ENCODE results near the gene LRRIQ3.
"Not testable (repeated sequence)": the region's sequence is repeated elsewhere in the genome, so short reads cannot be mapped to it uniquely, and the experiment has no call there.

LRRIQ3 gene

DNA sequence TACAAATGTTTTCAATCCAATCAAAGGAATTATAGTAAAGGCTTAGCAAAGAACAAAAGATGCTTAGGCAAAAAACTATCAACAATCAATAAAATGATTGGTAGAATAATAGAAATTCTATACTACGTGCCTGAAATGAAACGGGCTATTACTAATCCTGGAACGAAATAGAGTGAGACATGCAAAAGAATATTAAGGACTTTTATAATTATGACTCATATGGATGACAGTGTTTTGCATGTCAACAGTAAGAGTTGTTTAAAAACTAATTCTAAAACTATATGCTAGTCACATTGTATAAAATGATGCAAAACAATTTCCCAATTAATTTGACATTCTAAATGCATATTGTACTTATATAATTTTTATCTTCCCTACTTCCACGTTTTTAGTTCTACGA lies 35.6 kb downstream of the LRRIQ3 start:
- Histone ChIP-seq H2BK15ac (replicated peaks; ENCODE audit: low read depth) (no peak overlapping the region), H3K27ac (ENCODE audit: low read depth, low read length) (no peak overlapping the region), H3K27me3 (ENCODE audit: insufficient read depth, low read length, poor library complexity) (no peaks in the 10 kb centered on the region), H3K79me1 (ENCODE audit: low read length) (no peaks in the 10 kb centered on the region), H3K79me2 (ENCODE audit: control insufficient read depth, insufficient read depth, low read length) (no peaks in the 10 kb centered on the region), H3K18ac (ENCODE audit: low read length) (no peak overlapping the region), H4K8ac (ENCODE audit: low read depth, low read length) (no peak overlapping the region), H3K4ac (ENCODE audit: low read depth, low read length) (no peak overlapping the region), H3K4me2 (ENCODE audit: low read length) (no peak overlapping the region), H3K56ac (ENCODE audit: low read length) (no peak overlapping the region), H3K23ac (ENCODE audit: low read length) (no peak overlapping the region), H3K36me3 (ENCODE audit: control insufficient read depth, insufficient read depth, low read length) (no peaks in the 10 kb centered on the region), H3K4me3 (ENCODE audit: low read length) (no peak overlapping the region), H3K4me1 (ENCODE audit: control insufficient read depth, low read depth, low read length) (no peaks in the 10 kb centered on the region), H2AK5ac (ENCODE audit: low read length) (no peak overlapping the region), H4K5ac (ENCODE audit: low read length) (no peak overlapping the region), H2BK120ac (ENCODE audit: low read depth, low read length) (no peak overlapping the region), H3K9ac (ENCODE audit: low read length) (no peak overlapping the region), H2BK5ac (ENCODE audit: low read length) (no peak overlapping the region)
- WGBS (ENCODE audit: extremely low coverage, insufficient coverage, low lambda C conversion rate), result 100% methylated on average over 2 of the region's 5 CpGs
- DNase-seq, result no peak

DNA sequence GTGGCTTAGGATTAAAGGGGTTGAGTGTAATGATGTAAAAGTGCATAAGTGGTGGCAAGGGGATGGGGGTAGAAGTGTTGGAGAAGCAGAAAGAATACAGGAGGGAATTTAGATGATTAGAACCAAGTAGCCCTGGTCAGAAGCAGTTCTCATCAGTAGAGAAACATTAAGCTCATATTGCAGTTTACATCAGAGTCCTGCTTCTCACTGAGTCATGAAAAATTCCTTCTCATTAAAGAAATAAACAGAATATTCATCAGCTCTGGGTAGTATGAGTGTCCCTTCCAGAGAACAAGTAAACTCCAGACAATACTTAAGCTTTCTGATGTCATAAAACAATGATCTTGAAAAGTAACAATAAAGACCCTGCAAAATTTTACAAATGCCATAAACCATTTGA lies 36.5 kb downstream of the LRRIQ3 start:
- H3K18ac ChIP-seq (ENCODE audit: low read length), result no peak overlapping the region
- H2BK120ac ChIP-seq (ENCODE audit: low read depth, low read length), result no peak overlapping the region
- H3K27me3 ChIP-seq (ENCODE audit: insufficient read depth, low read length, poor library complexity), result no peaks in the 10 kb centered on the region
- H3K4me2 ChIP-seq (ENCODE audit: low read length), result no peak overlapping the region
- H3K27ac ChIP-seq (ENCODE audit: low read depth, low read length), result no peak overlapping the region
- no peak overlapping the region for H3K9ac ChIP-seq (ENCODE audit: low read length)
- no peak overlapping the region for H2BK5ac ChIP-seq (ENCODE audit: low read length)
- H3K4me3 ChIP-seq (ENCODE audit: low read length), result no peak overlapping the region
- H3K79me1 ChIP-seq (ENCODE audit: low read length), result no peaks in the 10 kb centered on the region
- H4K8ac ChIP-seq (ENCODE audit: low read depth, low read length), result no peak overlapping the region
- H3K56ac ChIP-seq (ENCODE audit: low read length), result no peak overlapping the region
- no peak overlapping the region for H4K5ac ChIP-seq (ENCODE audit: low read length)
- no peaks in the 10 kb centered on the region for H3K36me3 ChIP-seq (ENCODE audit: control insufficient read depth, insufficient read depth, low read length)
- H3K4me1 ChIP-seq (ENCODE audit: control insufficient read depth, low read depth, low read length), result no peaks in the 10 kb centered on the region
- H2BK15ac ChIP-seq (replicated peaks; ENCODE audit: low read depth), result no peak overlapping the region
- no peak overlapping the region for H3K4ac ChIP-seq (ENCODE audit: low read depth, low read length)
- DNase-seq, result no peak
- H2AK5ac ChIP-seq (ENCODE audit: low read length), result no peak overlapping the region
- H3K79me2 ChIP-seq (ENCODE audit: control insufficient read depth, insufficient read depth, low read length), result no peaks in the 10 kb centered on the region
- no peak overlapping the region for H3K23ac ChIP-seq (ENCODE audit: low read length)

DNA sequence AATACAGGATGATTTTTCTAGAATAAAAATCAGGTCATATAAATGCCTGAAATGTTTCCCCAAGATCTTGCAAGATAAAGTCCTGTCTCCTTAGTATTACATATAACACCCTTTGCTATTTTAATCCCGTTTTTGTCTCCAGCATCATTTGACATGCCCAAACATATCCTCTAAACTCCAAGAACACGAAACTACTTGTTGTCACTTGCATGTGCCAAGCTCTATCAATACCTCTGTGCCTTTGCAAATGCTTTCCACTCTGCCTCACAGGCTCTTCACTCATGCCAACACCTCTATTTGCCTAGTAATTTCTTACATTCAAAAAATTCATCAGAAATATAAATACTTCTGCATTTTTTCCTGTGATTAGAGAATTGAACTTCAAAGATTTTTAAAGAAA lies 37.9 kb downstream of the LRRIQ3 start:
- no peak overlapping the region for H3K4me3 ChIP-seq (ENCODE audit: low read length)
- H3K4me1 ChIP-seq (ENCODE audit: control insufficient read depth, low read depth, low read length), result no peaks in the 10 kb centered on the region
- no peak overlapping the region for H2BK5ac ChIP-seq (ENCODE audit: low read length)
- no peaks in the 10 kb centered on the region for H3K79me1 ChIP-seq (ENCODE audit: low read length)
- no peaks in the 10 kb centered on the region for H3K79me2 ChIP-seq (ENCODE audit: control insufficient read depth, insufficient read depth, low read length)
- H3K18ac ChIP-seq (ENCODE audit: low read length), result no peak overlapping the region
- DNase-seq, result no peak
- no peak overlapping the region for H4K8ac ChIP-seq (ENCODE audit: low read depth, low read length)
- H2BK15ac ChIP-seq (replicated peaks; ENCODE audit: low read depth), result no peak overlapping the region
- H2AK5ac ChIP-seq (ENCODE audit: low read length), result no peak overlapping the region
- WGBS (ENCODE audit: extremely low coverage, insufficient coverage, low lambda C conversion rate), result no CpG with 5 or more reads among the region's 2 CpGs
- H3K56ac ChIP-seq (ENCODE audit: low read length), result no peak overlapping the region
- no peak overlapping the region for H2BK120ac ChIP-seq (ENCODE audit: low read depth, low read length)
- no peaks in the 10 kb centered on the region for H3K27me3 ChIP-seq (ENCODE audit: insufficient read depth, low read length, poor library complexity)
- H3K9ac ChIP-seq (ENCODE audit: low read length), result no peak overlapping the region
- H3K4me2 ChIP-seq (ENCODE audit: low read length), result no peak overlapping the region
- no peaks in the 10 kb centered on the region for H3K36me3 ChIP-seq (ENCODE audit: control insufficient read depth, insufficient read depth, low read length)
- no peak overlapping the region for H4K5ac ChIP-seq (ENCODE audit: low read length)
- no peak overlapping the region for H3K23ac ChIP-seq (ENCODE audit: low read length)
- no peak overlapping the region for H3K4ac ChIP-seq (ENCODE audit: low read depth, low read length)
- no peak overlapping the region for H3K27ac ChIP-seq (ENCODE audit: low read depth, low read length)

DNA sequence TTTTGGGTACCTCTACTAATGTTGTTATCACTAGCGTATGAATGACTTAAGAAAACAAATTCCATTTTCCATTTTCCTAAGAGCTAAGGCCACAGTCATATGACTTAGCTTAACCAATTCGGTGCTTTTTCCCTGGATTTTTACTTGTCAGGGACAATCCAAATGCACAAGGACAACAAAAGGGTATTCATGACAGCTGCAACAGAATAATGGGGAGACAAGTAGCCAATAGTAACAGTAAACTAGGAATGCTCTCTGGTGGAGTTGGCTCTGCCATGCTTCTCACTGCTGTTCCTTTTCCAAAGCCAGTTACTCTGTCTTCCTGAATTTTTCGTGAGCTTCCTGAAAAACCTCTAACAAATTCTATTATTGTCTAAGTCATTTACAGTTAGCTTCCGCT lies 52.9 kb downstream of the LRRIQ3 start:
- Histone ChIP-seq H2BK120ac (ENCODE audit: low read depth, low read length) (no peak overlapping the region), H3K4me1 (ENCODE audit: control insufficient read depth, low read depth, low read length) (no peaks in the 10 kb centered on the region), H3K23ac (ENCODE audit: low read length) (no peak overlapping the region), H3K56ac (ENCODE audit: low read length) (no peak overlapping the region), H3K18ac (ENCODE audit: low read length) (no peak overlapping the region), H2AK5ac (ENCODE audit: low read length) (no peak overlapping the region), H3K27me3 (ENCODE audit: insufficient read depth, low read length, poor library complexity) (no peaks in the 10 kb centered on the region), H3K79me1 (ENCODE audit: low read length) (no peaks in the 10 kb centered on the region), H2BK5ac (ENCODE audit: low read length) (no peak overlapping the region), H3K36me3 (ENCODE audit: control insufficient read depth, insufficient read depth, low read length) (no peaks in the 10 kb centered on the region), H3K4me2 (ENCODE audit: low read length) (no peak overlapping the region), H3K9ac (ENCODE audit: low read length) (no peak overlapping the region), H4K5ac (ENCODE audit: low read length) (no peak overlapping the region), H3K4ac (ENCODE audit: low read depth, low read length) (no peak overlapping the region), H3K4me3 (ENCODE audit: low read length) (no peak overlapping the region), H2BK15ac (replicated peaks; ENCODE audit: low read depth) (no peak overlapping the region), H4K8ac (ENCODE audit: low read depth, low read length) (no peak overlapping the region), H3K27ac (ENCODE audit: low read depth, low read length) (no peak overlapping the region), H3K79me2 (ENCODE audit: control insufficient read depth, insufficient read depth, low read length) (no peaks in the 10 kb centered on the region)
- no peak for DNase-seq
- WGBS (ENCODE audit: extremely low coverage, insufficient coverage, low lambda C conversion rate), result no CpG with 5 or more reads among the region's 4 CpGs

DNA sequence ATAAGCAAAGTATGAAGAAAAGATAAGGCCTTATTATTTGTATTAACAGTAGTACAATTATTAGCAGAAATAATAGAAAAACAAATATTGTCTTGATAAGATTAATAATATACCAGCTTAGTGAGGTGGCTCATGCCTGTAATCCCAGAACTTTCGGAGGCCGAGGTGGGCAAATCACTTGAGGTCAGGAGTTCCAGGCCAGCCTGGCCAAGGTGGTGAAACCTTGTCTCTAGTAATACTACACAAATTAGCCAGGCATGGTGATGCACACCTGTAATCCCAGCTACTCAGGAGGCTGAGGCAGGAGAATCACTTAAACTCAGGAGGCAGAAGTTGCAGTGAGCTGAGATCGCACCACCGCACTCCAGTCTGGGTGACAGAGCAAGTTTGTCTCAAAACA lies 80.6 kb downstream of the LRRIQ3 start:
- H3K4ac ChIP-seq (ENCODE audit: low read depth, low read length); H4K8ac ChIP-seq (ENCODE audit: low read depth, low read length); H4K5ac ChIP-seq (ENCODE audit: low read length); H3K4me1 ChIP-seq (ENCODE audit: control insufficient read depth, low read depth, low read length); H3K79me2 ChIP-seq (ENCODE audit: control insufficient read depth, insufficient read depth, low read length); H2BK120ac ChIP-seq (ENCODE audit: low read depth, low read length); H3K36me3 ChIP-seq (ENCODE audit: control insufficient read depth, insufficient read depth, low read length); H2BK15ac ChIP-seq (replicated peaks; ENCODE audit: low read depth); H3K56ac ChIP-seq (ENCODE audit: low read length); DNase-seq; H3K27me3 ChIP-seq (ENCODE audit: insufficient read depth, low read length, poor library complexity); H2AK5ac ChIP-seq (ENCODE audit: low read length); H3K4me3 ChIP-seq (ENCODE audit: low read length); H3K27ac ChIP-seq (ENCODE audit: low read depth, low read length); H2BK5ac ChIP-seq (ENCODE audit: low read length); H3K18ac ChIP-seq (ENCODE audit: low read length); H3K23ac ChIP-seq (ENCODE audit: low read length); H3K79me1 ChIP-seq (ENCODE audit: low read length); H3K4me2 ChIP-seq (ENCODE audit: low read length); H3K9ac ChIP-seq (ENCODE audit: low read length): not testable (repeated sequence)
- no CpG with 5 or more reads among the region's 4 CpGs for WGBS (ENCODE audit: extremely low coverage, insufficient coverage, low lambda C conversion rate)

DNA sequence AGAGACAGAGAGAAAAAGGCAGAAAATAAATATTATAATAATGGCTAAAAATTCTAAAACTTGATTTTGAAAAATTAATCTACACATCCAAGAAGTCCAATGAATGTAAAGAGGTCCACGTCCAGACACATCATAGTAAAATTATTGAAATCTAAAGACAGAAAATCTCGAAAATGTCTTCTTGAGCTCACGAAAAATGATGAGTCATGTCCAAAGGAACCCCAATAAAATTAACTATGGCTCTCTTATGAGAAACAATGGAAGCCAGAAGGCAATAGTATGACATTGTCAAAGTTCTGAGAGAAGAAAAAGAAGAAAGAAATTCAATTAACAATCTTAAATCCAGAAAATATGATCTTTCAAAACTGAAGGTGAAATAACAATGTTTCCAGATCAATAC lies 84.6 kb downstream of the LRRIQ3 start:
- H2BK5ac ChIP-seq (ENCODE audit: low read length), result no peak overlapping the region
- H3K4ac ChIP-seq (ENCODE audit: low read depth, low read length), result no peak overlapping the region
- no peak overlapping the region for H3K4me3 ChIP-seq (ENCODE audit: low read length)
- no peak overlapping the region for H3K23ac ChIP-seq (ENCODE audit: low read length)
- no peaks in the 10 kb centered on the region for H3K36me3 ChIP-seq (ENCODE audit: control insufficient read depth, insufficient read depth, low read length)
- H3K56ac ChIP-seq (ENCODE audit: low read length), result no peak overlapping the region
- no peak overlapping the region for H4K8ac ChIP-seq (ENCODE audit: low read depth, low read length)
- no peak overlapping the region for H2BK120ac ChIP-seq (ENCODE audit: low read depth, low read length)
- H3K27ac ChIP-seq (ENCODE audit: low read depth, low read length), result no peak overlapping the region
- no peak overlapping the region for H3K18ac ChIP-seq (ENCODE audit: low read length)
- no peak overlapping the region for H2AK5ac ChIP-seq (ENCODE audit: low read length)
- no CpG with 5 or more reads among the region's 3 CpGs for WGBS (ENCODE audit: extremely low coverage, insufficient coverage, low lambda C conversion rate)
- H3K27me3 ChIP-seq (ENCODE audit: insufficient read depth, low read length, poor library complexity), result no peaks in the 10 kb centered on the region
- no peaks in the 10 kb centered on the region for H3K4me1 ChIP-seq (ENCODE audit: control insufficient read depth, low read depth, low read length)
- no peak for DNase-seq
- H2BK15ac ChIP-seq (replicated peaks; ENCODE audit: low read depth), result no peak overlapping the region
- no peak overlapping the region for H3K9ac ChIP-seq (ENCODE audit: low read length)
- no peaks in the 10 kb centered on the region for H3K79me1 ChIP-seq (ENCODE audit: low read length)
- no peak overlapping the region for H4K5ac ChIP-seq (ENCODE audit: low read length)
- no peaks in the 10 kb centered on the region for H3K79me2 ChIP-seq (ENCODE audit: control insufficient read depth, insufficient read depth, low read length)
- no peak overlapping the region for H3K4me2 ChIP-seq (ENCODE audit: low read length)
